ENCODE data around the gene GOSR2. TPM values are rescaled to one million over a fixed set of nuclear protein-coding genes. Genes with fewer than 3 reads are reported as not detected.
A peak's percentile ranks its signal among the peaks of the same experiment; 100 is the strongest.
"Not testable (repeated sequence)": the region's sequence is repeated elsewhere in the genome, so short reads cannot be mapped to it uniquely, and the experiment has no call there.

GOSR2 gene
- total RNA-seq, 1 experiment from 2014 or later, result 43.2 TPM

GRCh38 chr17:46976626-46977270, 53.8 kb downstream of the GOSR2 start:
- DNase-seq (ENCODE audit: low read depth), result no peak
- in situ Hi-C loops (cut with HindIII; ENCODE audit: low pct_unique_long_range_greater_than_20kb, low sequenced_read_pairs), result no loop called here

- no peak for DNase-seq (ENCODE audit: low read depth)
- in situ Hi-C loops (cut with HindIII; ENCODE audit: low pct_unique_long_range_greater_than_20kb, low sequenced_read_pairs), result no loop called here
Measured at GRCh38 chr17:46977348-46977747, 54.4 kb downstream of the GOSR2 start.

- in situ Hi-C loops (cut with HindIII; ENCODE audit: low pct_unique_long_range_greater_than_20kb, low sequenced_read_pairs), result no loop called here
- DNase-seq (ENCODE audit: low read depth), result no peak
Measured at GRCh38 chr17:46977750-46978488, 55.0 kb downstream of the GOSR2 start.

GRCh38 chr17:46978489-46979146, 55.7 kb downstream of the GOSR2 start:
- in situ Hi-C loops (cut with HindIII; ENCODE audit: low pct_unique_long_range_greater_than_20kb, low sequenced_read_pairs), result no loop called here
- peak; percentile 14 for DNase-seq (ENCODE audit: low read depth)

GRCh38 chr17:46979147-46979863, 56.3 kb downstream of the GOSR2 start, which contains the start of gene RPRML:
Gene RPRML (minus strand): TSS chr17:46979253. CDS start chr17:46979007, 246 bp downstream.
- in situ Hi-C loops (cut with HindIII; ENCODE audit: low pct_unique_long_range_greater_than_20kb, low sequenced_read_pairs), result no loop called here
- DNase-seq (ENCODE audit: low read depth), result peak; percentile 34

GRCh38 chr17:46982577-46982976, 59.6 kb downstream of the GOSR2 start:
- in situ Hi-C loops (cut with HindIII; ENCODE audit: low pct_unique_long_range_greater_than_20kb, low sequenced_read_pairs), result no loop called here
- DNase-seq (ENCODE audit: low read depth), result no peak

- no peak for DNase-seq (ENCODE audit: low read depth)
- in situ Hi-C loops (cut with HindIII; ENCODE audit: low pct_unique_long_range_greater_than_20kb, low sequenced_read_pairs), result no loop called here
Measured at GRCh38 chr17:46983782-46984181, 60.8 kb downstream of the GOSR2 start.

GRCh38 chr17:46984341-46984740, 61.4 kb downstream of the GOSR2 start:
- in situ Hi-C loops (cut with HindIII; ENCODE audit: low pct_unique_long_range_greater_than_20kb, low sequenced_read_pairs), result no loop called here
- no peak for DNase-seq (ENCODE audit: low read depth)

- in situ Hi-C loops (cut with HindIII; ENCODE audit: low pct_unique_long_range_greater_than_20kb, low sequenced_read_pairs), result no loop called here
- DNase-seq (ENCODE audit: low read depth), result no peak
Measured at GRCh38 chr17:46984892-46985291, 61.9 kb downstream of the GOSR2 start.

GRCh38 chr17:46986366-46986765, 63.4 kb downstream of the GOSR2 start:
- in situ Hi-C loops (cut with HindIII; ENCODE audit: low pct_unique_long_range_greater_than_20kb, low sequenced_read_pairs), result no loop called here
- DNase-seq (ENCODE audit: low read depth), result no peak

GRCh38 chr17:46987927-46988326, 65.0 kb downstream of the GOSR2 start:
- in situ Hi-C loops (cut with HindIII; ENCODE audit: low pct_unique_long_range_greater_than_20kb, low sequenced_read_pairs); DNase-seq (ENCODE audit: low read depth): not testable (repeated sequence)

- in situ Hi-C loops (cut with HindIII; ENCODE audit: low pct_unique_long_range_greater_than_20kb, low sequenced_read_pairs), result no loop called here
- no peak for DNase-seq (ENCODE audit: low read depth)
Measured at GRCh38 chr17:46989637-46990431, 66.9 kb downstream of the GOSR2 start.

- DNase-seq (ENCODE audit: low read depth), result peak; percentile 32
- in situ Hi-C loops (cut with HindIII; ENCODE audit: low pct_unique_long_range_greater_than_20kb, low sequenced_read_pairs), result no loop called here
Measured at GRCh38 chr17:46991617-46992016, 68.7 kb downstream of the GOSR2 start.

Other genes starting within 250 kb of the GOSR2 start
- 4.0 and 4.5 TPM in 2 replicates for gene WNT3, start 104.5 kb upstream of the GOSR2 start, total RNA-seq (2014; rRNA removed; shearing (Covaris generic); ENCODE audit: low replicate concordance)
- gene WNT9B, start 71.6 kb upstream of the GOSR2 start, total RNA-seq (2014; rRNA removed; shearing (Covaris generic); ENCODE audit: low replicate concordance), result not detected in 2 replicates
- not detected in 2 replicates for gene RPRML, start 56.1 kb downstream of the GOSR2 start, total RNA-seq (2014; rRNA removed; shearing (Covaris generic); ENCODE audit: low replicate concordance)

All from Caki2 (cell line).